Upper lobe of left lung (tissue), 6 donors: ENCODE results near the gene PARVA. TPM values are rescaled to one million over a fixed set of nuclear protein-coding genes. Genes with fewer than 3 reads are reported as not detected.
"Not testable (repeated sequence)": the region's sequence is repeated elsewhere in the genome, so short reads cannot be mapped to it uniquely, and the experiment has no call there.

ENCODE experiments used
- ATAC-seq, 2 donors: fragments of 200-7000 bp; cut with Tn5 transposase; one replicate each; pipeline ENCODE4 v1.9.1; 2022; ENCODE audit warnings: mild to moderate bottlenecking in 2 of 2, moderate library complexity in 2 of 2; ENCODE audit not compliant: low FRiP score in 2 of 2
- DNase-seq, 2 donors: peaks; one replicate each; pipeline ENCODE4 v3.0.0-alpha.2; 2019 to 2020
- H3K27ac ChIP-seq, 4 donors: fragments of 200-600 bp; sonication (generic); one replicate each; pipeline ENCODE4 v1.5.1; 2016 to 2019
- H3K27me3 ChIP-seq, 4 donors: fragments of 200-600 bp; sonication (generic); one replicate each; pipeline ENCODE4 v1.5.1; 2017 to 2019
- H3K36me3 ChIP-seq, 4 donors: fragments of 200-600 bp; sonication (generic); one replicate each; pipeline ENCODE4 v1.5.1; 2016 to 2019
- H3K4me1 ChIP-seq, 4 donors: fragments of 200-600 bp; sonication (generic); one replicate each; pipeline ENCODE4 v1.5.1; 2018 to 2019
- H3K4me3 ChIP-seq, 4 donors: fragments of 200-600 bp; sonication (generic); one replicate each; pipeline ENCODE4 v1.5.1; 2017 to 2019; ENCODE audit warnings: mild to moderate bottlenecking in 2 of 4, moderate library complexity in 1 of 4
- H3K9me3 ChIP-seq, 4 donors: fragments of 200-600 bp; sonication (generic); one replicate each; pipeline ENCODE4 v1.5.1; 2018 to 2019
- EP300 ChIP-seq, 4 donors: sonication (generic); formaldehyde crosslinking; IDR thresholded peaks; one replicate each; pipeline ENCODE4 v1.5.1; 2017; ENCODE audit warnings: antibody characterized with exemption in 4 of 4, control low read depth in 2 of 4
- POLR2A ChIP-seq, 4 donors: fragments of 450-650 bp; IDR thresholded peaks; one replicate each; pipeline ENCODE4 v1.5.1; 2016 to 2017; ENCODE audit warnings: antibody characterized with exemption in 4 of 4, mild to moderate bottlenecking in 2 of 4
- POLR2AphosphoS5 ChIP-seq, 2 donors: sonication (generic); formaldehyde crosslinking; IDR thresholded peaks; one replicate each; pipeline ENCODE4 v1.5.1; 2017; ENCODE audit warnings: antibody characterized with exemption in 2 of 2
- WGBS, 2 donors: methylation state at CpG; one replicate each; pipeline ENCODE4 v1.1.5; 2017 to 2018; 5-methylcytosine and 5-hydroxymethylcytosine counted together
- total RNA-seq, 6 donors: library from RNA; depleted of rRNA in 4 of 6; stranded (reverse); fragments of >200 nt in 4 of 6; gene quantifications; one replicate each; pipeline versions ENCODE4 v1.1.0 to v1.2.1, GENCODE V29; 2016 to 2021
- TF ChIP-seq, protein P1 (sequence below), 6 experiments: fragments of 450-650 bp in 4 of 6; fragments of 200-600 bp in 2 of 6; sonication (generic) in 2 of 6; IDR thresholded peaks; one replicate each; pipeline ENCODE4 v1.5.1; 2016 to 2019; ENCODE audit warnings: antibody characterized with exemption in 6 of 6
- donor health status: DM: no; HTN: no; CAD: no; lungs with moderate emphysema.
- donor health status: DM: no; HTN: yes; CAD: no; lungs with severe emphysema.

The PARVA gene
- total RNA-seq, 6 donors from 2014 or later: 36.7 to 73.5 (median 58.0) TPM

DNA sequence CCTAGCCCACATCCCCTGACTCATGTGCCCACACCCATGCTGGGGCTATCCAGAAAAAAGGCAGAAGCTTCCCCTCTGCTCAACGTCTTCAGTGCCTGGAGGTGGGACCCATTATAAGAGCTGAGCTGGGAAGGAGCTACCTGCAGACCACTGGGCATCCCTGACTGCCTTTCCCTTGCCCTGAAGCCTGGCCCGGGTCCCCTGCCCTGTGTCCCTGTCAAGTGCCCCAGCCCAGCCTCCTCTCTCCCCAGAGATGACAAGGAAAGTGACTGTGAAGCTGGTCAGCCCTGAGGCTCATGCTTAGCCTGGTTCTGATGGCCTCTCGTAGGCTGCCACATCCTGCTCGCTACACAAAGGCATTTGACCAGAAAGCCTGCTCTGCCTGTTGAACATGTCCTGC, 140.4 kb downstream of the PARVA start:
- Histone ChIP-seq H3K4me3 (no peak overlapping the region), H3K9me3 (no peaks in the 10 kb centered on the region), H3K27ac (no peak overlapping the region), H3K36me3 (peaks cover 0 to 47% (median 12%) of the 10 kb centered on the region in 4 donors), H3K4me1 (no peaks in the 10 kb centered on the region), H3K27me3 (no peaks in the 10 kb centered on the region)
- no peak for DNase-seq
- no peak for ATAC-seq
- WGBS, 2 donors: 80% methylated on average over 4 of the region's 4 CpGs; no CpG with 5 or more reads in 1 of the 2 donors
- TF ChIP-seq POLR2A (IDR thresholded peaks at IDR 0.05) (no peak), POLR2AphosphoS5 (IDR thresholded peaks at IDR 0.05) (no peak), EP300 (IDR thresholded peaks at IDR 0.05) (no peak)
- TF ChIP-seq, protein P1, sequence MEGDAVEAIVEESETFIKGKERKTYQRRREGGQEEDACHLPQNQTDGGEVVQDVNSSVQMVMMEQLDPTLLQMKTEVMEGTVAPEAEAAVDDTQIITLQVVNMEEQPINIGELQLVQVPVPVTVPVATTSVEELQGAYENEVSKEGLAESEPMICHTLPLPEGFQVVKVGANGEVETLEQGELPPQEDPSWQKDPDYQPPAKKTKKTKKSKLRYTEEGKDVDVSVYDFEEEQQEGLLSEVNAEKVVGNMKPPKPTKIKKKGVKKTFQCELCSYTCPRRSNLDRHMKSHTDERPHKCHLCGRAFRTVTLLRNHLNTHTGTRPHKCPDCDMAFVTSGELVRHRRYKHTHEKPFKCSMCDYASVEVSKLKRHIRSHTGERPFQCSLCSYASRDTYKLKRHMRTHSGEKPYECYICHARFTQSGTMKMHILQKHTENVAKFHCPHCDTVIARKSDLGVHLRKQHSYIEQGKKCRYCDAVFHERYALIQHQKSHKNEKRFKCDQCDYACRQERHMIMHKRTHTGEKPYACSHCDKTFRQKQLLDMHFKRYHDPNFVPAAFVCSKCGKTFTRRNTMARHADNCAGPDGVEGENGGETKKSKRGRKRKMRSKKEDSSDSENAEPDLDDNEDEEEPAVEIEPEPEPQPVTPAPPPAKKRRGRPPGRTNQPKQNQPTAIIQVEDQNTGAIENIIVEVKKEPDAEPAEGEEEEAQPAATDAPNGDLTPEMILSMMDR (IDR thresholded peaks at IDR 0.05): no peak

DNA sequence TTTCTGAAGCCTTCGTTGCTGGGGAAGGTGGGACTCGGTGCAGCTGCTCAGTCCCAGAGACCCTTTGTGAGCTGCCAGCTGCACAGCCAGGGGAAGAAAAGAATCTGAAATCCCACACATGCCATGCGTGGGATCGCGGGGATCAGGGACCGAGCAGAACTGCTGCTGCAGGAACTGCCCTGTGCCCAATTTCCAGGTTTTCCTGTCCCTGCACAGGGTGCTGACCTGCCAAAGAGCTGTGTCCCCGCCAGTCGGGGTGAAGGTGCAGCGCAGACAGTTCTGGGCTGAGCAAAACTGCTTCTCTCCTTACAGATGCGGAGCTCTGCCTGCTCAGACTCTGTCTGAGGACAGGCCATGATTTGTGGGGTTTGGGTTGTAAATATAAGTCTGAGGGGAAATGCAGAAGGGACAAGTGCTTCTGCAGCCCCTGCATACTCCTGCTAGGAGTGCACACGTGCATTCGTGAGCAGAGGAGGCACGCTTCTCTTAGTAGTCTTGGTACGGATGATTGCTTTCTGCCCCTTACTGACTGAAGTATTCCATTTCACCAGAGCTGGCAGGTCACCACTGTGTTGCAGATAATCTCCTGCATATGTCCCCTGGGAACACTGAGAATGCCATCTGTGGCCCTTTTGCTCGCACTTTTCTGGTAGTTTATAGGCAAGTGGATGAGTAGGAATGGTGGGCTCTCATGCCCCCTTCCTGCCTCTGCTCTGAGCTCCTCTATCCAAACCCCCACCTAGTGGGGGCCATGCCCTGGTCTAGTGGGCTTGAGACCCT, 141.4 kb downstream of the PARVA start:
- TF ChIP-seq, protein P1 (IDR thresholded peaks at IDR 0.05): no peak
- TF ChIP-seq POLR2AphosphoS5 (IDR thresholded peaks at IDR 0.05) (no peak), EP300 (IDR thresholded peaks at IDR 0.05) (no peak), POLR2A (IDR thresholded peaks at IDR 0.05) (no peak)
- ATAC-seq (no peak), DNase-seq (no peak)
- H3K9me3 ChIP-seq: no peaks in the 10 kb centered on the region
- WGBS, 2 donors: 88 to 95% methylated on average over 8 to 15 of the region's 15 CpGs
- H3K4me3 ChIP-seq: no peak overlapping the region
- peaks cover 0 to 39% (median 12%) of the 10 kb centered on the region in 4 donors for H3K36me3 ChIP-seq
- no peaks in the 10 kb centered on the region for H3K4me1 ChIP-seq
- H3K27ac ChIP-seq: no peak overlapping the region
- H3K27me3 ChIP-seq: no peaks in the 10 kb centered on the region

DNA sequence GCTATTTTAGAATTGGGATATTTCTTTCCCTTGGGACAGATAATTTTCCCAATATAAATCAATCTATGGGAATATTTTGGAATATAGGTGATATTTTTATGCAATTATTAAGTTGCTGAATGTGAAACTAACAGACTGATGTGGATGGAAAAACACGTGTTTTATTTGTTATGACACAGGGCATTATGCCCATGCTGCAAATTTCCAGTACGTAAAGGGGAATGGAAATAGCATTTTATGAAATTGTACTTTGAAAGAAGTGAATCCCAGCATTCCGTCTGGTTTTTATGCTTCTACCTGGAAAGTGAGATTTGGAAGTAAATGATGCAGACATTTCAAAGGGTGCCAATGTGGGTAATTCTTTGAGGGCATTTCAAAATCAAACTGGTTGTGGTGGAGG, 142.7 kb downstream of the PARVA start:
- TF ChIP-seq, protein P1 (IDR thresholded peaks at IDR 0.05): no peak
- TF ChIP-seq EP300 (IDR thresholded peaks at IDR 0.05) (no peak), POLR2A (IDR thresholded peaks at IDR 0.05) (no peak), POLR2AphosphoS5 (IDR thresholded peaks at IDR 0.05) (no peak)
- H3K4me3 ChIP-seq: no peak overlapping the region
- no peaks in the 10 kb centered on the region for H3K4me1 ChIP-seq
- H3K27ac ChIP-seq: no peak overlapping the region
- no peak for ATAC-seq
- WGBS, 2 donors: 85 to 90% methylated on average over 3 of the region's 3 CpGs
- peaks cover 0 to 36% (median 11%) of the 10 kb centered on the region in 4 donors for H3K36me3 ChIP-seq
- DNase-seq: no peak
- no peaks in the 10 kb centered on the region for H3K9me3 ChIP-seq
- H3K27me3 ChIP-seq: no peaks in the 10 kb centered on the region

DNA sequence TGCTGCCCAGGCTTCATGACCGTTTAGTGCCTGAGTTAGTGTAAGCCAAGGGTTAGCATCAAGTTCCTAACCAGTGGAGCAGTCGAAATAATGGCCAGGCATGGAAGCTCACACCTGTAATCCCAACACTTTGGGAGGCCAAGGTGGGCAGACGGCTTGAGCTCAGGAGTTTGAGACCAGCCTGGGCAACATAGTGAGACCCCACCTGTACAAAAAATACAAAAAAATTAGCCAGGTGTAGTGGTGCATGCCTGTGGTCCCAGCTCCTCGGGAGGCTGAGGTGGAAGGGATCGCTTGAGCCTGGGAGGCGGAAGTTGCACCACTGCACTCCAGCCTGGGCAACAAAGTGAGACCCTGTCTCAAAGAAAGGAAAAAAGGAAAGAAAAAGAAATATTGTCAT, 143.2 kb downstream of the PARVA start:
- not testable (repeated sequence) for H3K9me3 ChIP-seq, H3K27ac ChIP-seq, H3K4me3 ChIP-seq, H3K27me3 ChIP-seq, DNase-seq, H3K4me1 ChIP-seq, ATAC-seq
- peaks cover 0 to 32% (median 11%) of the 10 kb centered on the region in 4 donors for H3K36me3 ChIP-seq
- WGBS, 2 donors: 88 to 92% methylated on average over 6 of the region's 6 CpGs

DNA sequence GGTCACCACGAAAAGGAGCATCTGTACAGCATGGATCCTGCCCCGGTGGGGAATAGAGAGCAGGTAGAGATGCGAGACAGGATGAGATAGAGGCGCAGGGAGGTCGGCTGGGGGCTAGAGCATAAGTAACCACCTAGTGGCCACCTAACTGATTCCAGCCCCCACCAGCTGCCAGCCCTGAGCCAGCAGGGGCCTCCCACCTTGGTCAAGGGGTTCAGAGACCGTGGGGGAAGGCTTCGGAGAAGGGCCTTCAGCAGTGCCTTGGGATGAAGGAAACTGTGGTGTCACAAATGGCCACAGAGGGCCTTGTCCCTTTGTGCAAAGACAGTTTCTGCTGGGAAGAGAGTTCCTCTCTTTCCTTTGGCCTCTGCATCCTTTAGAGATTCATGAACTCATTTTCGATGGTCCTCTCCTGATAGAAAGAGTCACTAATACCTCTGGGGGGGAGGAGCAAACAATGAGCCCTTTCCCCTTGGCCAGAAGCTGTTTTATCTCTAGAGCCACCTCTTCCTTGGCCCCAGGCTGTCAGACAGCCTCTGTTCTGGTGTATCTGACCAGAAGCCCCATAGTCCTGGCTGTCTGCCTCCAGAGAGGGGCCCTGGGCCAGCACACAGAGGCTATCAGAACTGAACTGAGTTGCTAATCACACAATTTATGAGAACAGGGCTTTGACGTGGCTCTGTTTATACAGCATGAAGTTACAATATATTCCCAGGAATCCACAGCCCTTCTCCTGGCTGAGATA, 146.0 kb downstream of the PARVA start:
- Histone ChIP-seq H3K4me3 (no peak overlapping the region), H3K27me3 (no peaks in the 10 kb centered on the region), H3K4me1 (no peaks in the 10 kb centered on the region), H3K36me3 (peaks cover 0 to 28% (median 8%) of the 10 kb centered on the region in 4 donors), H3K9me3 (no peaks in the 10 kb centered on the region), H3K27ac (no peak overlapping the region)
- ATAC-seq (no peak), DNase-seq (peak in 1 of 2 donors; percentile 31)
- TF ChIP-seq EP300 (IDR thresholded peaks at IDR 0.05) (no peak), POLR2A (IDR thresholded peaks at IDR 0.05) (no peak), POLR2AphosphoS5 (IDR thresholded peaks at IDR 0.05) (no peak)
- TF ChIP-seq, protein P1 (IDR thresholded peaks at IDR 0.05): no peak
- WGBS, 2 donors: 90 to 96% methylated on average over 9 of the region's 9 CpGs
